Trophoblast cell (in vitro differentiated cells and primary cell): ENCODE data around the gene APBB1.

ENCODE experiments used
- DNase-seq, 2 donors: peaks; one replicate each; pipeline ENCODE4 v3.0.0-alpha.2; 2016
- H2AFZ ChIP-seq: 2 replicates; pipeline ENCODE4 v1.6.1; 2013; ENCODE audit warnings: low read length, moderate library complexity, mild to moderate bottlenecking; ENCODE audit not compliant: insufficient read depth, poor library complexity
- H2AK5ac ChIP-seq: 2 replicates; pipeline ENCODE4 v1.6.1; 2013; ENCODE audit warnings: mild to moderate bottlenecking, low read length
- H2BK120ac ChIP-seq: 2 replicates; pipeline ENCODE4 v1.6.1; 2013; ENCODE audit warnings: low read length, mild to moderate bottlenecking, moderate library complexity; ENCODE audit not compliant: insufficient read depth, poor library complexity
- H2BK12ac ChIP-seq: 2 replicates; pipeline ENCODE4 v1.6.1; 2013; ENCODE audit warnings: mild to moderate bottlenecking, low read length, moderate library complexity
- H2BK5ac ChIP-seq: 2 replicates; pipeline ENCODE4 v1.6.1; 2013; ENCODE audit warnings: low read length, low read depth, moderate library complexity, mild to moderate bottlenecking; ENCODE audit not compliant: poor library complexity
- H3K14ac ChIP-seq: 2 replicates; pipeline ENCODE4 v1.6.1; 2013; ENCODE audit warnings: mild to moderate bottlenecking, low read length
- H3K18ac ChIP-seq: 2 replicates; pipeline ENCODE4 v1.6.1; 2013; ENCODE audit warnings: mild to moderate bottlenecking, low read length
- H3K23ac ChIP-seq: 2 replicates; pipeline ENCODE4 v1.6.1; 2013; ENCODE audit warnings: low read length
- H3K27ac ChIP-seq: 2 replicates; pipeline ENCODE4 v1.5.1; 2013; ENCODE audit warnings: low read depth, mild to moderate bottlenecking, inconsistent platforms, low read length, moderate library complexity
- H3K27me3 ChIP-seq: 2 replicates; pipeline ENCODE4 v1.6.1; 2013; ENCODE audit warnings: inconsistent platforms, mild to moderate bottlenecking, low read length, moderate library complexity; ENCODE audit not compliant: insufficient read depth
- H3K36me3 ChIP-seq, 2 experiments: 1 replicate in 1 of 2; 2 replicates in 1 of 2; pipeline ENCODE4 v1.6.1; 2013; ENCODE audit warnings: low read length in 2 of 2, mild to moderate bottlenecking in 2 of 2, moderate library complexity in 1 of 2; ENCODE audit not compliant: insufficient read depth in 2 of 2, control insufficient read depth in 1 of 2
- H3K4ac ChIP-seq: 2 replicates; pipeline ENCODE4 v1.6.1; 2013; ENCODE audit warnings: low read depth, mild to moderate bottlenecking, low read length, moderate library complexity
- H3K4me1 ChIP-seq, 2 experiments: 1 replicate in 1 of 2; 2 replicates in 1 of 2; pipeline ENCODE4 v1.6.1; 2013; ENCODE audit warnings: low read length in 2 of 2, mild to moderate bottlenecking in 2 of 2, moderate library complexity in 1 of 2; ENCODE audit not compliant: insufficient read depth in 2 of 2, control insufficient read depth in 1 of 2
- H3K4me2 ChIP-seq: 2 replicates; pipeline ENCODE4 v1.6.1; 2013; ENCODE audit warnings: inconsistent platforms, mild to moderate bottlenecking, low read length, moderate library complexity
- H3K4me3 ChIP-seq: 2 replicates; pipeline ENCODE4 v1.5.1; 2013; ENCODE audit warnings: mild to moderate bottlenecking, low read depth, low read length, inconsistent platforms
- H3K79me1 ChIP-seq: one replicate; pipeline ENCODE4 v1.6.1; 2013; ENCODE audit warnings: low read length
- H3K79me2 ChIP-seq: 2 replicates; pipeline ENCODE4 v1.6.1; 2013; ENCODE audit warnings: low read length, mild to moderate bottlenecking; ENCODE audit not compliant: control insufficient read depth, insufficient read depth, poor library complexity
- H3K9ac ChIP-seq: 2 replicates; pipeline ENCODE4 v1.6.1; 2013; ENCODE audit warnings: mild to moderate bottlenecking, low read length
- H3K9me3 ChIP-seq: 2 replicates; pipeline ENCODE4 v1.6.1; 2013; ENCODE audit warnings: low read depth, mild to moderate bottlenecking, control low read depth, inconsistent platforms, low read length; ENCODE audit not compliant: insufficient read depth
- H4K12ac ChIP-seq: 2 replicates; pipeline ENCODE4 v1.6.1; 2013; ENCODE audit warnings: low read depth, mild to moderate bottlenecking, low read length, moderate library complexity
- H4K8ac ChIP-seq: 2 replicates; pipeline ENCODE4 v1.6.1; 2013; ENCODE audit warnings: low read depth, mild to moderate bottlenecking, low read length, moderate library complexity
- H4K91ac ChIP-seq: one replicate; pipeline ENCODE4 v1.6.1; 2013; ENCODE audit warnings: low read depth, mild to moderate bottlenecking, low read length, moderate library complexity
- WGBS: extraction: QIAGEN DNeasy Blood & Tissue Kit; methylation state at CpG from one replicate; pipeline ENCODE4 v1.1.7; 2013; ENCODE audit warnings: missing lambda C conversion rate; ENCODE audit not compliant: insufficient read length, insufficient coverage; ENCODE audit errors: extremely low coverage; 5-methylcytosine and 5-hydroxymethylcytosine counted together

APBB1 gene

DNA sequence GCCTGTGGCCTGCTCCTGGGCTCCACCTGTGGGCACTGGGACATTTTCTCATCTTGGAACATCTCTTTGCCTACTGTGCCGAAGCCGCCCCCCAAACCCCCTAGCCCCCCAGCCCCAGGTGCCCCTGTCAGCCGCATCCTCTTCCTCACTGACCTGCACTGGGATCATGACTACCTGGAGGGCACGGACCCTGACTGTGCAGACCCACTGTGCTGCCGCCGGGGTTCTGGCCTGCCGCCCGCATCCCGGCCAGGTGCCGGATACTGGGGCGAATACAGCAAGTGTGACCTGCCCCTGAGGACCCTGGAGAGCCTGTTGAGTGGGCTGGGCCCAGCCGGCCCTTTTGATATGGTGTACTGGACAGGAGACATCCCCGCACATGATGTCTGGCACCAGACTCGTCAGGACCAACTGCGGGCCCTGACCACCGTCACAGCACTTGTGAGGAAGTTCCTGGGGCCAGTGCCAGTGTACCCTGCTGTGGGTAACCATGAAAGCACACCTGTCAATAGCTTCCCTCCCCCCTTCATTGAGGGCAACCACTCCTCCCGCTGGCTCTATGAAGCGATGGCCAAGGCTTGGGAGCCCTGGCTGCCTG lies 27.3 kb downstream of the APBB1 start:
- H3K4me3 ChIP-seq = no peak overlapping the region
- no peak overlapping the region for H3K27ac ChIP-seq
- H3K9me3 ChIP-seq = peaks cover 2% of the 10 kb centered on the region
- no CpG with 5 or more reads among the region's 18 CpGs for WGBS
- no peak overlapping the region for H2BK5ac ChIP-seq
- H2BK120ac ChIP-seq = no peak overlapping the region
- H2BK12ac ChIP-seq = no peak overlapping the region
- H3K4ac ChIP-seq = no peak overlapping the region
- no peak overlapping the region for H3K18ac ChIP-seq
- H3K4me1 ChIP-seq = peaks cover 5 to 11% of the 10 kb centered on the region in 2 experiments
- no peak overlapping the region for H3K23ac ChIP-seq
- H4K91ac ChIP-seq = no peak overlapping the region
- no peak overlapping the region for H4K12ac ChIP-seq
- peaks cover 2% of the 10 kb centered on the region for H3K79me2 ChIP-seq
- H4K8ac ChIP-seq = no peak overlapping the region
- no peak overlapping the region for H3K14ac ChIP-seq
- H3K9ac ChIP-seq = no peak overlapping the region
- H3K4me2 ChIP-seq = no peak overlapping the region
- no peak for DNase-seq
- H2AK5ac ChIP-seq = no peak overlapping the region
- no peak overlapping the region for H2AFZ ChIP-seq
- peaks cover 6 to 9% of the 10 kb centered on the region in 2 experiments for H3K36me3 ChIP-seq
- peaks cover 6% of the 10 kb centered on the region for H3K79me1 ChIP-seq
- H3K27me3 ChIP-seq = no peaks in the 10 kb centered on the region

DNA sequence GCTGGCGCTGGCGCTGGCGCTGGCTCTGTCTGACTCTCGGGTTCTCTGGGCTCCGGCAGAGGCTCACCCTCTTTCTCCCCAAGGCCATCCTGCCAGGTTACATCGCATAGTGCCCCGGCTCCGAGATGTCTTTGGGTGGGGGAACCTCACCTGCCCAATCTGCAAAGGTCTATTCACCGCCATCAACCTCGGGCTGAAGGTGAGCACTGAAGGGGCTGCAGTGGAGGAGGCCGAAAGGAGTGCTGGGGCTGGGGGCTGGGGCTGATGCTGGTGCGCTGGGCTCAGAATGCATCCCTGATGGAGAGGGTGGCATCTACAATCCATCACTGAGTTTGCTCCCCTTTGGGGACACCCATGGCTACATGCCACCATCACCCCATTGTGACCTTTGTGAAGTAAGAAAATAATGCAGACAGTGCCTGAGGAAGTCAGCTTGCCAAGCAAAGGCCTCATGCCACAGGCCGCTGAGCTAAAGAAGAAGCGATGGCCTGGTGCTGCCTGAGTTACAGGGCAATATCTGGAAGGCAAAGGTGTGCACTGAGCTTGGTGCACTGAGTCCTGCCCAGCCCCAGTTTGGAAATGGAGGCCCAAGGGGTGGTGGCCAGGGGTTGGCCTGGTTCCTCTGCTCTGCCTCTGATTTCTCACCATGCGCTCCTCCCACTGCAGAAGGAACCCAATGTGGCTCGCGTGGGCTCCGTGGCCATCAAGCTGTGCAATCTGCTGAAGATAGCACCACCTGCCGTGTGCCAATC lies 28.0 kb downstream of the APBB1 start:
- Histone ChIP-seq H2BK120ac (peak overlapping the region; percentile 50), H3K18ac (no peak overlapping the region), H2BK5ac (no peak overlapping the region), H3K27me3 (no peaks in the 10 kb centered on the region), H2BK12ac (no peak overlapping the region), H3K23ac (no peak overlapping the region), H3K4me2 (peak overlapping the region; percentile 67), H3K36me3 (peaks cover 6 to 9% of the 10 kb centered on the region in 2 experiments), H4K8ac (peak overlapping the region; percentile 96), H3K4ac (peak overlapping the region; percentile 28), H3K27ac (no peak overlapping the region), H4K12ac (peak overlapping the region; percentile 67), H3K14ac (peak overlapping the region; percentile 88), H3K79me2 (peaks cover 2% of the 10 kb centered on the region), H3K4me3 (peak overlapping the region; percentile 85), H2AK5ac (no peak overlapping the region), H3K9ac (peak overlapping the region; percentile 77), H2AFZ (peak overlapping the region; percentile 96), H4K91ac (peak overlapping the region; percentile 72), H3K4me1 (peaks cover 5 to 11% of the 10 kb centered on the region in 2 experiments), H3K9me3 (peaks cover 2% of the 10 kb centered on the region), H3K79me1 (peaks cover 6% of the 10 kb centered on the region)
- WGBS = no CpG with 5 or more reads among the region's 19 CpGs
- no peak for DNase-seq

DNA sequence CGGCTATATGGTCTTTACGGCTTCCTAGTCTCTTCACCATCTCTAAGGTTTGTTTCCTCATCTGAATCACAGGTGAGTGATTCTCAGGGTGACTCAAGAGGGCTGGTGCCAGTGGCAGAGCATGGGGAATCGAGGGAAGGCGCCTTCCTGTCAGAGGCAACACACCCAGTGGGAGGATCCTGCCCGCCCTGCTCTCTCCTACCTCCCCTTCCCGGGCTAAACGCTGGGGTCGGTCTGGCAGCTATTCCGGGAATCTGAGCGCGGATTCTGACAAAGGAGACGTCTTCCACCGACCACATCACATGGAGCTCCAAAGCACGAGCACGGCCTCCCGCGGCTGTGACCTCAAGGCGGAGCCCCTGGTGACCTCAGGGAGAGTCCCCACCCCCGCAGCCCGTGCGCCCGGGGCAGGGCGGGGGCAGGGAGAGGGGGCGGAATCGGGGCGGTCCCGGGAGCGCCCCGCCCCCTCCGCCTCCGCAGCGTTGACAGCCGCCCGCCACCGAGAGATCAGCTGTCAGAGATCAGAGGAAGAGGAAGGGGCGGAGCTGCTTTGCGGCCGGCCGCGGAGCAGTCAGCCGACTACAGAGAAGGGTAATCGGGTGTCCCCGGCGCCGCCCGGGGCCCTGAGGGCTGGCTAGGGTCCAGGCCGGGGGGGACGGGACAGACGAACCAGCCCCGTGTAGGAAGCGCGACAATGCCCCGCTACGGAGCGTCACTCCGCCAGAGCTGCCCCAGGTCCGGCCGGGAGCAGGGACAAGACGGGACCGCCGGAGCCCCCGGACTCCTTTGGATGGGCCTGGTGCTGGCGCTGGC lies 28.8 kb downstream of the APBB1 start, which contains the start of gene SMPD1:
TSS of gene SMPD1 (plus strand) at position 570 of the 813 bp plus-strand sequence. CDS start at position 695, 125 bp downstream.
- Histone ChIP-seq H2BK12ac (no peak within 1 kb of the TSS), H3K4me3 (peak within 1 kb of the TSS; percentile 85), H2AFZ (peak within 1 kb of the TSS; percentile 96), H4K8ac (peak within 1 kb of the TSS; percentile 96), H3K9me3 (peaks cover 2% of the 10 kb centered on the region), H3K9ac (peak within 1 kb of the TSS; percentile 77), H4K91ac (peak within 1 kb of the TSS; percentile 72), H3K4ac (peak within 1 kb of the TSS; percentile 28), H2BK120ac (peak within 1 kb of the TSS; percentile 50), H3K23ac (no peak within 1 kb of the TSS), H3K79me2 (peaks cover 2% of the 10 kb centered on the region), H3K14ac (peak within 1 kb of the TSS; percentile 88), H2AK5ac (no peak within 1 kb of the TSS), H3K36me3 (peaks cover 6 to 8% of the 10 kb centered on the region in 2 experiments), H2BK5ac (peak within 1 kb of the TSS; percentile 10), H3K18ac (peak within 1 kb of the TSS; percentile 87), H3K4me2 (peak within 1 kb of the TSS; percentile 67), H3K27me3 (no peaks in the 10 kb centered on the region), H3K79me1 (peaks cover 6% of the 10 kb centered on the region), H4K12ac (peak within 1 kb of the TSS; percentile 67), H3K27ac (peak within 1 kb of the TSS; percentile 69), H3K4me1 (peaks cover 5 to 11% of the 10 kb centered on the region in 2 experiments)
- WGBS = no CpG with 5 or more reads among the region's 63 CpGs
- DNase-seq = peak; percentile 85 to 86

DNA sequence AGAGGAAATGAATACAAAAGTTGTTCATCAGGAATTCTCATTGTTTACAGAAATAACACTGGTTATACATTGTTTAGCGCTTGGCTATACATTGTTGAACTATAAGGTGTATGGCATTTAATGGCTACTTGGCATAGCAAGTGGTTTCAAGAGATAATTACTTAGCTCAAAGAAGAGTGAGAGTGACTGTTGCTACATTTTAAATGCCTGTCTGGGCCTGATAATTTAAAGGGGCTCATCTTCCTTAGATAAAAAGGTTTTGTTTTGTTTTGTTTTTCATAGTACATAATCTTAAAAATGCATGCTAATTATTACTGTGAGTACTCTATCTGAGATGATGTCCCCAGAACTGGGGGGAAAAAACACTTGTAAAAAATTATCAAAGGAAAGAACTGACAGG lies 30.1 kb downstream of the APBB1 start:
- no peak overlapping the region for H3K4me2 ChIP-seq
- no peak overlapping the region for H3K14ac ChIP-seq
- H3K79me1 ChIP-seq = peaks cover 6% of the 10 kb centered on the region
- H2BK12ac ChIP-seq = no peak overlapping the region
- no peak overlapping the region for H3K4ac ChIP-seq
- peaks cover 2% of the 10 kb centered on the region for H3K79me2 ChIP-seq
- H2BK5ac ChIP-seq = no peak overlapping the region
- H3K9me3 ChIP-seq = peaks cover 2% of the 10 kb centered on the region
- H2BK120ac ChIP-seq = no peak overlapping the region
- WGBS = no CpG with 5 or more reads among the region's 1 CpG
- H3K18ac ChIP-seq = no peak overlapping the region
- H2AK5ac ChIP-seq = no peak overlapping the region
- H4K8ac ChIP-seq = no peak overlapping the region
- peaks cover 0 to 4% of the 10 kb centered on the region in 2 experiments for H3K36me3 ChIP-seq
- H3K23ac ChIP-seq = no peak overlapping the region
- H2AFZ ChIP-seq = no peak overlapping the region
- H3K27ac ChIP-seq = no peak overlapping the region
- H3K9ac ChIP-seq = no peak overlapping the region
- DNase-seq = no peak
- peaks cover 5 to 8% of the 10 kb centered on the region in 2 experiments for H3K4me1 ChIP-seq
- no peak overlapping the region for H4K12ac ChIP-seq
- no peak overlapping the region for H4K91ac ChIP-seq
- H3K4me3 ChIP-seq = no peak overlapping the region
- no peaks in the 10 kb centered on the region for H3K27me3 ChIP-seq
